ENCODE results near the gene EMC6. TPM values are rescaled to one million over a fixed set of nuclear protein-coding genes. Genes with fewer than 3 reads are reported as not detected.

EMC6 gene
- total RNA-seq, 1 donor from 2014 or later = 15.6 TPM

DNA sequence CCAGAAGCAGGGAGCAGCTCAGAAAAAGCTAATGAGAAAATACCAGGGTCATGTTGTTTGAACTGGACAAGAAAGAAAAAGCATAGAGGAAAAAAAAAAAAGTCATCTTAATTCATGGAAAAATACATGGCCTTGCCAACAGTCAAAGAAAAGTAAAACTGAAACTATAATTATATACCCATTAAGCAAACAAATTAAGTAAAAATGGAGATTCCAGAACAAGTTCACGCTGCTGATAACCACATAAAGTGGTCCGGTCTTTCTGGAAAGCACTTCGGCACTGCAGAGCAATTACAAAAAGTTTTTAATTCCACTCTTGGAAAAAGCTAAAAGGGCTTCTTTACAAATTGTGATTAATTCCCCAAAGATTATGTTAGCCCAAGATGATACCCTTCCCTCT lies 39.8 kb downstream of the EMC6 start:
- no peak for DNase-seq (ENCODE audit: low spot score)

- no peak for DNase-seq (ENCODE audit: low spot score)
These were observed 42.4 kb downstream of the EMC6 start for GRCh38 chr17:3710951-3711383.

DNA sequence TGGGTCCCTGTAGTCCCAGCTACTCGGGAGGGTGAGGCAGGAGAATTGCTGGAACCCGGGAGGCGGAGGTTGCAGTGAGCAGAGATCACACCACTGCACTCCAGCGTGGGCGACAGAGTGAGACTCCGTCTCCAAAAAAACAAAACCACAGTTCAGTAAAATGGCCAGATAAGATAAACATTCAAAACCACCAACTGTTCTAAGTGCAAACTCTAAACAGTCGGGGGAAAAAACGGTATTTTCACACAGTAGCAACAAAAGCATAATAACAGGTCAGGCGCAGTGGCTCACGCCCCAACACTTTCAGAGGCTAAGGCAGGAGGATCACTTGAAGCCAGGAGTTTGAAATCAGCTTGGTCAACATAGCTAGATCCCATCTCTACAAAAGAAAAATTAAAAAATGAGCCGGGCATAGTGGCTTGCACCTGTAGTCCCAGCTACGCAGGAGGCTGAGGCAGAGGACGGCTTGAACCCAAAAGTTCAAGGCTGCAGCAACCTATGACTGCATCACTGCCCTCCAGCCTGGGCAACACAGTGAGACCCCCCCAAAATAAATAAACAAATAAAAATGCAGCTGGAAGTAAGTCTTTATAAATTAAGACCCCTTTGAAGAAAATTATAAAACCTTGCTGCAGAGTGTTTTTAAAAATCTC lies 44.3 kb downstream of the EMC6 start:
- DNase-seq (ENCODE audit: low spot score) = no peak

DNA sequence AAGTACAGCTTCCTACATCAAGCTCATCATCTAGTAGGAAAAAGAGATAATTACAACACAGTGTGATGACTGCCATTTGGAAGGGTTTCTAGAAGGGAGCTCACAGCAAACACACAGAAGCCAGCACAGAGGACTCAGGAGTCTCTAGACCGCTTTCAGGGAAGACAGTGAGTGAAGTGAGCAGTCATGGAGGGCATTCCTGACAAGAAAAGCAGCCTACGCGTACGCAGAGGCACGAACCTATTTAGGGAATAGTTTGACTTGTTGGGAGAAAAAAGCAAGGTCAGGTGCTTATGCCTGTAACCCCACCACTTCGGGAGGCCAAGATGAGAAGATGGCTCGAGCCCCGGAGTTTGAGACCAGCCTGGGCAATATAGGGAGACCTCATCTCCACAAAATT lies 46.7 kb downstream of the EMC6 start:
- no peak for DNase-seq (ENCODE audit: low spot score)

- DNase-seq (ENCODE audit: low spot score) = no peak
These were observed 49.6 kb downstream of the EMC6 start for GRCh38 chr17:3718201-3718600.

GRCh38 chr17:3719265-3719664 lies 50.7 kb downstream of the EMC6 start:
- DNase-seq (ENCODE audit: low spot score) = no peak

Other genes with a start within 250 kb of the EMC6 start
- gene OR1E2, start 235.0 kb upstream of the EMC6 start, total RNA-seq (ENCODE audit: insufficient read depth, low replicate concordance) = 1.2 TPM
- 1.2 TPM for gene SPATA22, start 197.0 kb upstream of the EMC6 start, total RNA-seq (ENCODE audit: insufficient read depth, low replicate concordance)
- 6.3 TPM for gene ASPA, start 192.8 kb upstream of the EMC6 start, total RNA-seq (ENCODE audit: insufficient read depth, low replicate concordance)
- gene TRPV3, start 111.0 kb upstream of the EMC6 start, total RNA-seq (ENCODE audit: insufficient read depth, low replicate concordance) = 8.9 TPM
- 25.5 TPM for gene TRPV1, start 59.4 kb upstream of the EMC6 start, total RNA-seq (ENCODE audit: insufficient read depth, low replicate concordance)
- 9.4 TPM for gene SHPK, start 32.6 kb upstream of the EMC6 start, total RNA-seq (ENCODE audit: insufficient read depth, low replicate concordance)
- 12.0 TPM for gene CTNS, start 32.1 kb upstream of the EMC6 start, total RNA-seq (ENCODE audit: insufficient read depth, low replicate concordance)
- gene TAX1BP3, start 234 bp upstream of the EMC6 start, total RNA-seq (ENCODE audit: insufficient read depth, low replicate concordance) = 59.0 TPM
- gene P2RX5, start 27.3 kb downstream of the EMC6 start, total RNA-seq (ENCODE audit: insufficient read depth, low replicate concordance) = 0.24 TPM
- 0.48 TPM for gene HASPIN, start 55.1 kb downstream of the EMC6 start, total RNA-seq (ENCODE audit: insufficient read depth, low replicate concordance)
- 0.48 TPM for gene ITGAE, start 132.4 kb downstream of the EMC6 start, total RNA-seq (ENCODE audit: insufficient read depth, low replicate concordance)
- gene NCBP3, start 177.4 kb downstream of the EMC6 start, total RNA-seq (ENCODE audit: insufficient read depth, low replicate concordance) = 20.7 TPM
- 19.3 TPM for gene CAMKK1, start 224.2 kb downstream of the EMC6 start, total RNA-seq (ENCODE audit: insufficient read depth, low replicate concordance)
- 44.5 TPM for gene P2RX1, start 247.7 kb downstream of the EMC6 start, total RNA-seq (ENCODE audit: insufficient read depth, low replicate concordance)